SK-MEL-5 (cell line): ENCODE measurements around the gene CUX1. TPM values are rescaled to one million over a fixed set of nuclear protein-coding genes. Genes with fewer than 3 reads are reported as not detected.

Experiments
- small RNA-seq, 2 experiments: library from RNA; depleted of rRNA; stranded (forward); fragments of <200 nt; gene quantifications; one replicate each; pipeline ENCODE3, GENCODE V24; 2014
- total RNA-seq: library from RNA; depleted of rRNA; stranded (reverse); fragments of >200 nt; shearing (Covaris generic); gene quantifications from 2 replicates; pipeline ENCODE4 v1.2.3, GENCODE V29; 2014; rRNA removed

The CUX1 gene
- total RNA-seq, 1 experiment from 2014 or later, result 43.6 TPM

Small RNA genes within 50 kb of the gene (small RNA-seq; reads per million reads assigned to genes)
- gene AC005086.2 (0 reads per million in 2 experiments), gene AC005086.3 (0 to 0.29 reads per million in 2 experiments), gene AC005086.4 (0 reads per million in 2 experiments), gene AC005088.1 (0 reads per million in 2 experiments), gene MIR4285 (0 reads per million in 2 experiments), gene RF00554 (0 reads per million in 2 experiments)

Other genes with a start within 250 kb of the CUX1 start
- gene MYL10, start 188.3 kb upstream of the CUX1 start, total RNA-seq, result 1.1 TPM in 1 of 2 replicates, not detected in the other